Endothelial cell of umbilical vein (primary cell): Measurements from ENCODE around the gene FRMD7. TPM values are rescaled to one million over a fixed set of nuclear protein-coding genes. Genes with fewer than 3 reads are reported as not detected.

ENCODE experiments used
- BruUV-seq: library from RNA; stranded (reverse); fragments of 400-500 nt; replicated peaks from 2 replicates; lab custom pipeline; 2021; lab: Mats Ljungman, UMichigan
- CTCF ChIA-PET: fragments of 300-600, 350-600 bp; sonication (Branson Sonifier 250); formaldehyde crosslinking; loops from one replicate; lab custom pipeline; 2021; ENCODE audit warnings: antibody characterized with exemption, inconsistent platforms; lab: Charles Lee
- POLR2A ChIA-PET: fragments of 300-600, 350-600 bp; sonication (Branson Sonifier 250); formaldehyde crosslinking; loops from one replicate; lab custom pipeline; 2021; ENCODE audit warnings: antibody characterized with exemption, inconsistent platforms; lab: Charles Lee
- DNase-seq: peaks from one replicate; pipeline ENCODE4 v3.0.0-alpha.2; 2011; ENCODE audit warnings: low read depth, low spot score
- FAIRE-seq: peaks from 2 replicates; lab custom pipeline; 2011; peaks lifted over from hg19 to GRCh38; lab: Jason Lieb, UNC
- H2AFZ ChIP-seq: 2 replicates; pipeline ENCODE4 v1.6.0; 2012; ENCODE audit warnings: low read depth, low read length, control low read depth, inconsistent platforms
- H3K27ac ChIP-seq: 2 replicates; pipeline ENCODE4 v1.5.1; 2011; ENCODE audit warnings: low read depth, mild to moderate bottlenecking, control low read depth, low read length, moderate library complexity; ENCODE audit not compliant: insufficient read depth
- H3K27me3 ChIP-seq, 2 experiments: 2 replicates each; pipeline versions ENCODE4 v1.6.0 to v1.6.1; 2011; ENCODE audit warnings: low read length in 2 of 2, mixed read lengths in 1 of 2; ENCODE audit not compliant: control insufficient read depth in 2 of 2, insufficient read depth in 2 of 2
- H3K36me3 ChIP-seq, 2 experiments: 2 replicates in 1 of 2; 3 replicates in 1 of 2; pipeline ENCODE4 v1.5.1; 2011; ENCODE audit warnings: low read length in 2 of 2, mild to moderate bottlenecking in 1 of 2, moderate library complexity in 1 of 2; ENCODE audit not compliant: control insufficient read depth in 2 of 2, insufficient read depth in 2 of 2; ENCODE audit errors: extremely low read depth in 1 of 2
- H3K4me1 ChIP-seq: 3 replicates; pipeline ENCODE4 v1.5.1; 2011; ENCODE audit warnings: mild to moderate bottlenecking, low read length; ENCODE audit not compliant: control insufficient read depth, insufficient read depth; ENCODE audit errors: extremely low read depth
- H3K4me2 ChIP-seq: 2 replicates; pipeline ENCODE4 v1.6.1; 2011; ENCODE audit warnings: low read length, control low read depth, mixed read lengths; ENCODE audit not compliant: insufficient read depth
- H3K4me3 ChIP-seq, 3 experiments: fragments of 200-600 bp in 1 of 3; sonication (generic), shearing (Covaris generic) in 1 of 3; replicated peaks in 1 of 3; 2 replicates each; pipeline ENCODE4 v1.5.1; 2011 to 2016; ENCODE audit warnings: control low read depth in 3 of 3, low read length in 3 of 3, mild to moderate bottlenecking in 2 of 3, inconsistent platforms in 1 of 3, low read depth in 1 of 3, moderate library complexity in 1 of 3; ENCODE audit not compliant: insufficient read depth in 1 of 3
- H3K79me2 ChIP-seq: 2 replicates; pipeline ENCODE4 v1.6.0; 2012; ENCODE audit warnings: low read length, inconsistent platforms; ENCODE audit not compliant: control insufficient read depth, insufficient read depth
- H3K9ac ChIP-seq: replicated peaks from 2 replicates; pipeline ENCODE3; 2011; ENCODE audit warnings: low read length, control low read depth; ENCODE audit not compliant: insufficient read depth; ENCODE audit errors: extremely low read depth
- H3K9me1 ChIP-seq: replicated peaks from 3 replicates; pipeline ENCODE4 v1.6.0; 2011; ENCODE audit warnings: mild to moderate bottlenecking, low read length; ENCODE audit not compliant: control insufficient read depth, insufficient read depth; ENCODE audit errors: extremely low read depth
- H3K9me3 ChIP-seq: replicated peaks from 2 replicates; pipeline ENCODE4 v1.5.1; 2012; ENCODE audit warnings: low read length, inconsistent platforms; ENCODE audit not compliant: control insufficient read depth, insufficient read depth
- H4K20me1 ChIP-seq: replicated peaks from 2 replicates; pipeline ENCODE3; 2011; ENCODE audit warnings: mild to moderate bottlenecking, low read length; ENCODE audit not compliant: control insufficient read depth, insufficient read depth; ENCODE audit errors: extremely low read depth
- CTCF ChIP-seq, 2 donors: IDR thresholded peaks; 1 replicate in 1 of 2; 2 replicates in 1 of 2; pipeline ENCODE4 v1.5.1; 2011; ENCODE audit warnings: low read length in 2 of 2, mild to moderate bottlenecking in 2 of 2, moderate library complexity in 2 of 2, control low read depth in 1 of 2, inconsistent platforms in 1 of 2, low read depth in 1 of 2; ENCODE audit not compliant: insufficient read depth in 1 of 2; ENCODE audit errors: extremely low read depth in 1 of 2
- EZH2 ChIP-seq: IDR thresholded peaks from 2 replicates; pipeline ENCODE4 v1.6.1; 2012; ENCODE audit warnings: borderline replicate concordance, low read depth, mild to moderate bottlenecking, moderate library complexity, low read length, inconsistent platforms; ENCODE audit not compliant: severe bottlenecking
- FOS ChIP-seq: IDR thresholded peaks from 2 replicates; pipeline ENCODE4 v1.6.1; 2011; ENCODE audit warnings: mild to moderate bottlenecking, low read length, moderate library complexity, borderline replicate concordance; ENCODE audit not compliant: insufficient read depth
- GATA2 ChIP-seq: IDR thresholded peaks from 2 replicates; pipeline ENCODE4 v1.7.0; 2011; ENCODE audit warnings: low read depth, mild to moderate bottlenecking, moderate library complexity, mixed read lengths, low read length; ENCODE audit not compliant: insufficient read length, insufficient read depth
- JUN ChIP-seq: IDR thresholded peaks from 2 replicates; pipeline ENCODE4 v1.6.1; 2011; ENCODE audit warnings: borderline replicate concordance, low read depth; ENCODE audit not compliant: insufficient read length, insufficient read depth
- MAX ChIP-seq: IDR thresholded peaks from 2 replicates; pipeline ENCODE4 v1.6.1; 2011; ENCODE audit not compliant: insufficient read depth, insufficient read length
- MYC ChIP-seq: IDR thresholded peaks from one replicate; pipeline ENCODE4 v1.6.1; 2011; ENCODE audit warnings: mild to moderate bottlenecking, low read depth, low read length
- POLR2A ChIP-seq: IDR thresholded peaks from 2 replicates; pipeline ENCODE4 v1.6.1; 2012; ENCODE audit warnings: low read depth, mild to moderate bottlenecking, control low read depth, low read length
- POLR2AphosphoS5 ChIP-seq: IDR thresholded peaks from 2 replicates; pipeline ENCODE4 v1.6.1; 2012; ENCODE audit warnings: low read depth, mild to moderate bottlenecking, control low read depth, low read length, moderate library complexity; ENCODE audit not compliant: insufficient read depth
- dilution Hi-C: fragments of 300-500 bp; cut with MboI; formaldehyde crosslinking; loops from one replicate; pipeline ENCODE4 v1.15.0; 2019; ENCODE audit warnings: low sequenced_read_pairs; ENCODE audit not compliant: extremely low pct_ligation_motif_present
- intact Hi-C: fragments of 100-400 bp; cut with micrococcal nuclease; formaldehyde crosslinking; loops from one replicate; pipeline ENCODE4 v1.10.0; 2022
- polyA plus RNA-seq, 4 experiments: library from polyadenylated mRNA; depleted of rRNA in 3 of 4; stranded (reverse) in 3 of 4; unstranded in 1 of 4; fragments of >200 nt; gene quantifications; 2 replicates each; pipeline versions ENCODE4 v1.2.1 to v1.2.3, GENCODE V29; 2011 to 2012; ENCODE audit warnings: missing spikeins in 1 of 4
- total RNA-seq: library from RNA; stranded (reverse); gene quantifications from 2 replicates; pipeline ENCODE4 v1.2.3, GENCODE V29; 2021

The FRMD7 gene
- total and polyA plus RNA-seq, 2 donors (not counting 3 experiments of a cell fraction or from before 2014, with no cell fraction given): not detected

- Histone ChIP-seq H2AFZ (no peak overlapping the region), H3K27me3 (no peaks in the 10 kb centered on the region), H3K9me3 (no peaks in the 10 kb centered on the region), H3K9ac (no peak overlapping the region), H4K20me1 (no peaks in the 10 kb centered on the region), H3K4me2 (no peak overlapping the region), H3K4me1 (no peaks in the 10 kb centered on the region), H3K27ac (no peak overlapping the region), H3K4me3 (no peak overlapping the region), H3K9me1 (no peaks in the 10 kb centered on the region), H3K79me2 (no peaks in the 10 kb centered on the region), H3K36me3 (no peaks in the 10 kb centered on the region)
- TF ChIP-seq POLR2AphosphoS5 (no peak), MAX (no peak), FOS (no peak), CTCF (IDR thresholded peaks at IDR 0.05; ENCODE audit: extremely low read depth in 1 of 2, insufficient read depth in 1 of 2, low read depth in 1 of 2, low read length in 2 of 2) (no peak), JUN (no peak), MYC (no peak), POLR2A (no peak), GATA2 (no peak), EZH2 (no peak)
- intact Hi-C loops: no loop called here
- DNase-seq (no peak), FAIRE-seq (no peak)
- no TSS peak for BruUV-seq
- ChIA-PET CTCF (no interaction called here), POLR2A (no interaction called here)
- dilution Hi-C loops: no loop called here
Measured at GRCh38 chrX:132063862-132064261, 64.0 kb downstream of the FRMD7 start.
